ENCODE data around the gene PTPRR.

The PTPRR gene

DNA sequence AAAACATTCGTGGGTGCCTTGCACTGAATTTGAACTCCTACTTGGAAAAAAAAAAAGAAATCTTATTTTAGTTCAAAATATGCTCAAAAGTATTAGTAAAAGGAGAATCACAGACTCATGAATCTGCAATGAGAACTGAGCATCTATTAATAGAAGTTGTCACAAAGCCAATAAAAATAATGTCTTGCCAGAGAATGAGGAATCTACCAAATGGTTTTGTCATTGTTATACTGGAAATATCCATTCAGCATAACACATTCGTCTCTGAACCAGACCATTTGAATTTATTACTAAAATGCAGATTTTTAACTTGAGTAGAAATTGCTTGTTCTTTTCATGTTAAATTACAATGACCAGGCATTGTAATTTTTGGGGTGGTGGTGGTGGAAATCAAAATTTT, 271.7 kb downstream of the PTPRR start:
- DNase-seq (ENCODE audit: low read depth in 3 of 3, low spot score in 1 of 3): no peak

DNA sequence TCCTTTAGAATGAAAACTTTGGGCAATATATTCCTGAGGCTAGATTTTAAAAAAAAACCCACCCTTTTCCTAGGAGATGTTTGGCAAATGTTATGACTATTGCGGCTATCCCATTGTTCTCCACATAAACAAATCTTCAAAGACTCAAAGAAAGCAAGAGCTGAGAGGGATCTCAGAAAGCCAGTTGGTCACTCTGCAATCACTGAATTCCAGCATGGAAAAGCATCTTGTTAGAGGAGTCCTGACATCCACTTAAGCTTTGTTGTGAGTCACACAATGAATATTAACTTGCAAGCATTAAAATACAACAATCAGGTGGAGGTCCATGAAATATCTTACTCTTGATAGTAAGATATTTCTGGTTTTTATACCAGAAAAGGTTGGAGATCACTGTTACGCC, 272.3 kb downstream of the PTPRR start:
- DNase-seq (ENCODE audit: low read depth in 3 of 3, low spot score in 1 of 3): no peak

DNA sequence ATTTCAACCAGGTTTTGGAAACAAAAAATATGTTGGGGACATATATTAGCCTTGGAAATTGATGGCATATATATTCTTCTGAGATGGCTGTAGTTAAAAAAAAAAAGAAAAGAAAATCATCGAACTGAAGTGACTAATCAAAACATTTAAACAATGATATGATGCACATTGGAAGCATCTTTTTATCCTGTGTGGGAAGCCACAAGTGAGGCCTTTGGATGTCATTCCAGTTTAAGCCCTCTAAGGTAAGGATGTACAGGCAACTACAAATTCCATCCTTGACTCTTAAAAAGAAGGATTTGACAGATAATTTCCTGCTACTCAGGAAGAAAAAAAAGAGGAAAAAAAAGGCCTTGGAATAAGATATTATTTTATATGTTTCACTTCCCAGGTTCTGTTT, 273.7 kb downstream of the PTPRR start:
- no peak for DNase-seq (ENCODE audit: low read depth in 3 of 3, low spot score in 1 of 3)

DNA sequence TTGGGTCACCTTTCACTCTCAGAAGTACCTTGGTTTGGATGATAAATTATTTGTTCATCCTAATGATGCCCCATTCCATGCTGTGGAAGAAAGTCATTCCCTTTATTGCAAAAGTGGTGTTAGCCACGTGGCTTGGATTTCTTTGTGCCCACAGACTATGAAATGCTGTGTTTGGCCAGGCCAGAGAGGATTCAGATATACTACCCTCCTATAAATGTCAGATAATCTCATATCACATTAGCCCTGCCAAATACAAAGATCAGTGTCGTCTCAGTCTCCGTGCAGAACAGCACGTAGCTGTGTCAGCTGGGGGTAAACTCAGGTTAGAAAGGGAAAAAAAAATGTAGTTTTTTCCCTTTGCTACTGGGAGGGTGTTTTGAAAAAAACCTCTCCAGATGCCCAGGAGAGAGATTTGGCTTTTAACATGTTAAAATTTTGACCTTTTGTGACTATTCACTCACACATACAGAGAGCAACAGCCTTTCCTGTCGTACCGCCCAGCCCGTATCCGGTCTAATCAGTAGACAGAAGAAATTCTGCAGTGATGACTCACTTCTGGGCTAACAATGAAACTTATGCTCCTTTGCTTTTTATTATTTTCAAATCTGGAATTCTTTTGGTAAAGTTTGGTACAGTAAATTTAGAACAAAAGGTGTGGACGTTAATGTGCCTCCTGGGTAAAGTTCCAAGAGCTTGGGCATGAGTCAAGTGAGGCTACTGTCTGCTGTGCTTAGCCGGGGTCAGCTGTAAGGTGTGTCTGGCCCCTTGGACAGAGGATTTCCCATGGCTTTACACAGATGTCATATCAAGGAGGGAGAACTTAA, 274.8 kb downstream of the PTPRR start:
- DNase-seq (ENCODE audit: low read depth in 3 of 3, low spot score in 1 of 3): no peak

DNA sequence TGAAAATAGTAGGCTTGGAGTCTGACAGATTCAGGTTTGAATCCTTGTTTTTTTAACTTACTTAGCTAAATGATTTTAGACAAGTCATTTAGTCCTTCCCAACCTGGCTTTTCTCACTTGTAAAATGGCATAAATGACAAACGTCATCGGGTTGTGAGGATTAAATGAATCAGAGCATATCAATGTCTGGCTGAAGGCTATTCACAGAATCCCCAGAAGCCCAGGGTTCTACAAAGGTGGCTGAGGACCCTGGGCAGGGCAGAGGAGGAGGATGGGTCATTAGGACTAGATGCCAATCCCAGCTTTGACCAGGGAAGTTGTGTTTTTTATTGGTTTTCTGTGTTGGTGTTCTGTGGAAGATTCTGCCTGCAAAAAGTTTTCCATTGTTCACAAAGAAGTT, 275.7 kb downstream of the PTPRR start:
- DNase-seq (ENCODE audit: low read depth in 3 of 3, low spot score in 1 of 3): no peak

DNA sequence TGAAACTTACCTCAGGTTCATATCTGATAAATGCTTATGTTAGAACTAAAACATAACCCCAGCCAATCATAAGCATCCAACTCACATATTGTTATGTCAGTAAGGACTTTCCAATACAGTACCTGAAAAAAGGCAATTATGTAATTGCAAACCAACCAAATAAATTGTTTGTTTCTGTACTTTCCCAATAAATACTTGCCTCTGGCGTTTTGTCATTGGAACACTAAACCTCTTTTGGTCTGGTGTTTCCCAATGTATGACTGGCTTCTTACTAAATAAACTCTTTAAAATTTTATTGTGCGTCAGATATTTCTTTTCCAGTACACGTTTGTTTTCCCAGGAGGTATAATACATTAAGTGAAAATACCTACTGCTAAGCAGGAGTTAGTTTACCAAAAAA, 276.6 kb downstream of the PTPRR start:
- DNase-seq (ENCODE audit: low read depth in 3 of 3, low spot score in 1 of 3): no peak

DNA sequence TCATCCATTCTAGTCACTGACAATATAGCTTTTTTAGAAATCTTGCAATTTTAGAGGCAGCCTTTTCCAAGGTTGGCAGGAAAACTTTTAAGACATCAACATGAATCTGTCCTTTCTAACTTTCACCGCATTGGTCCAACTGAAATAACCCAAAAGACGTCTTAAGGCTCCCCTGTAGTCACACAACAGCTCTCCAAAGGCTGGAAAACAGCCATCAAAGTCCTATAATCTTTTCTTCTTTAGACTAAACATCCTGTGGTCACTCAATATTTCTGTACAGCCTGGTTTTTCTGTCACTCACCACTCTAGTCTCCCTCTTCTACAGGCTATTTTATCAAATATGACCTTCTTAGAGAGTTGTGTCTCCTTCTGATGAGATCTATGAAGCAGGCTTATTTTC, 278.8 kb downstream of the PTPRR start:
- no peak for DNase-seq (ENCODE audit: low read depth in 3 of 3, low spot score in 1 of 3)

DNA sequence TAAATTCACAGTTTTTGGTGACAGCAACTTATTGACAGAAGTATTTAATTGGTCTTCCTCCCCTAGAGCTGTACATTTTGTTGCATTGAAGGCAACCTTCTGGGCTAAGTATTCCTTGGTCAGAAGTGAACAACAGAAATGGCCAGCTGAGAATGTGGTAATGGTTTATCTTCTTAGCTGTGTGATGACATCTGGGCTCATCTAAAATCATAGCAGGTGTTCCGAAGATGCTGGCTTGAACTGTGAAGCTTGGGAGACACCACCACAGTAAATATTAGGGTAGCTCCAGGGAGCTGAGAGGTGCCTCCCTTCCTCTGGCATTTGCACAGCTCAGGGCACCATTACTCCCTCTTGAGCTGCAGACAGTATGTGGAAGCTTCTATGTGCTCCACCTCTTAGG, 279.6 kb downstream of the PTPRR start:
- DNase-seq (ENCODE audit: low read depth in 3 of 3, low spot score in 1 of 3): no peak

DNA sequence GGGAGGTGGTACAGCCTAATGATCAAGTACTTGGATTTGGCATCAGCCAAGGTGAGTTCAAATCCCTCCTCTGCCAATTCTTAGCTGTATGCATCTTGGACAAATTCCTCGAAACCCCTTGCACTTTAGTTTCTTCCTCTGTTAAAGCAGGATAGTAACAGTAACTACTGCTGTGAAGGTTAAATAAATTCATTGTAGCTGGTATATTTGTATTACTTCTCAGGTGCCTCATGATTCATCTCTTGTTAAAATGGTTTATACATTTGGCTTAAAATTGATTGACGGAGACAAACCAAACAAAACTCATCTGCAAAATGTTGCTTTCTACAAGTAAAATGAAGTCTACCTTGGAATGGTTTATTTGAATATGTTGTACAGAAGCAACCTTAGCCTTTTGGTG, 281.0 kb downstream of the PTPRR start:
- DNase-seq (ENCODE audit: low read depth in 3 of 3, low spot score in 1 of 3): no peak

DNA sequence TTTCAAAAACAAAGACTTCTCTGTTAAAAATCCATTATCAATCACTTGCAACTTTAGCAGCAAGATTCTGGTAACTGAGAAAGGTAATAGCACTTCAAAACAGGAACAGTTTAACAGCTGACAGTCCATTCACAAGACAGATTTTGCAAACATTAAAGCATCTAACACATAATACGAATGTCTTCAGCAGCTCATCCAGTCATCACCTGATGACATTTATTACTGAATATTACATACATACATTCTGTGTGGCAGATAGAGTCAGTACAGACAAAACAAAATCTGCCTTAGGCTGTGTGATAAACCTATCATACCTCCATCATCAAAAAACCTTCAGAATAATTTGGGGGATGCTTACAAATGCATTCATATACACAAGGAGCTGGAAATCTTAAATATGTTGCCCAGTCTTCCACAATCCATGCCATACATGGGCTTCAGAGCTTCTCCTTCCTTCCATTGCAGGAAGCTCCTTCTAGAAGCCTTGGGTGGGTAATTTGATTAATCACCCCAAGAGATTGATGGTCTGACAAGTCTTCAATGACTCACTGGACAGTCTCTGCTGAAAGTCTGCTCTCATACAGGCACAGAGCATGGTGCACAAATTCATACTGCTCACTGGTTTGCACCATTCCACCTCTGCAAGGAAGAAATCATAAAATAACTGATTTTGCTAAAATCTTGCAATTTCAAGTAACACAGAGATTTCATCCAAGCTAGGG, 281.7 kb downstream of the PTPRR start:
- DNase-seq (ENCODE audit: low read depth in 3 of 3, low spot score in 1 of 3): no peak

DNA sequence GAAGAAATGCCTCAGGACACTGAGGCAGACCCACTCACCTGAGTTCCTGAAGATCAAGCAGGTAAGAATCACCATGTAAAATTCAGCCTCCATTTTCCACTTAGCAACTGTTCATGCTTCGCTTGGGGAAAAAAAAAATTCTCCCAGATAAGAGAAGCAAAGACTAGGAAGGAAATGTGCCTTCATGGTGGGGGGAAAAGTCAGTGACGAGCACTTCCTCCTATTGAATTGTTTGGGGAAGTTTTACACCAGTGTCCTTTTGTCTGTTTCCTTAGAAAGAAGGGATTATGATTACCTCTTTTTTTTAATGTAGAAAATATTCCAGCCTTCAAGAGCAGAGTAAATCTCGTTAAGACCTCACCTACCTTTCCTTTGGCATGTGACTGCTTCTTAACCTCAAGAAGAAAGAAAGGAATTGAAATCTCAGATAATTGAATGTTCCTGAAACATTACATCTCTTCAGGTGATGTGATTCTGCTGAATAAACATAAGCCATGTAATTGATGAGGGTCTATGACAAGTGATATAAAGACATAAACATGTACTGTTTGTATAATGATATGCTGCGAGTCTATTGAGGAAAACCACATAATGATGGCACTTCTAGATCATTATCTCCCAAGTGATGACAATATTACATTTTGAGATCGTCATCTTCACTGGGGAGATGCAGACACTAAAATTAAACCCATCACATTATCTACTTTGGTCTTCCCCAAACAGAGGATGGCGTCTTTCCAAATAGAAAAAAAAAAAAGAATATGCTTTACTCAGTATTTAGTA, 283.0 kb downstream of the PTPRR start, which contains the start of gene PTPRB:
Gene PTPRB, minus strand, starts transcription at position 127 of the 783 bp plus-strand sequence. Its CDS starts 34 bp downstream, at position 93.
- DNase-seq (ENCODE audit: low read depth in 3 of 3, low spot score in 1 of 3): no peak

DNA sequence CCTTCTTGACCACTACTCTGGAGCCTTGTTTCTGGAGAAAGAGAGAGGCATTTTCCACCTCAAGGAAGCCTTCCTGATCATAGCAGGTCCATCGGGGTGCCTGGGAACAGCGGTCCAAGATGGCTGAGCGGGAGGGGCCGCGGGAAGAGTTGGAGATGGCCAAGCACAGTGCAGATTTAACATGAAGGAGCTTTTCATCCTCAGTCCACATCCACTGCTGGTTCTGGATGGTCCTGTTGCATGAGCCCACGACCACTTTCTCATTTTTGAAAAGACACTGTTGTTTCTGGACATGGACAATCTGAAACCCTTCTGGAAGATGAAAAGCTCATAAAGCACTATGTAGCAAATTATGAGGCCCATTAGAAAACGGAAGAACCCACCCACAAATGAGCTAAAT, 284.8 kb downstream of the PTPRR start:
- no peak for DNase-seq (ENCODE audit: low read depth in 3 of 3, low spot score in 1 of 3)

DNA sequence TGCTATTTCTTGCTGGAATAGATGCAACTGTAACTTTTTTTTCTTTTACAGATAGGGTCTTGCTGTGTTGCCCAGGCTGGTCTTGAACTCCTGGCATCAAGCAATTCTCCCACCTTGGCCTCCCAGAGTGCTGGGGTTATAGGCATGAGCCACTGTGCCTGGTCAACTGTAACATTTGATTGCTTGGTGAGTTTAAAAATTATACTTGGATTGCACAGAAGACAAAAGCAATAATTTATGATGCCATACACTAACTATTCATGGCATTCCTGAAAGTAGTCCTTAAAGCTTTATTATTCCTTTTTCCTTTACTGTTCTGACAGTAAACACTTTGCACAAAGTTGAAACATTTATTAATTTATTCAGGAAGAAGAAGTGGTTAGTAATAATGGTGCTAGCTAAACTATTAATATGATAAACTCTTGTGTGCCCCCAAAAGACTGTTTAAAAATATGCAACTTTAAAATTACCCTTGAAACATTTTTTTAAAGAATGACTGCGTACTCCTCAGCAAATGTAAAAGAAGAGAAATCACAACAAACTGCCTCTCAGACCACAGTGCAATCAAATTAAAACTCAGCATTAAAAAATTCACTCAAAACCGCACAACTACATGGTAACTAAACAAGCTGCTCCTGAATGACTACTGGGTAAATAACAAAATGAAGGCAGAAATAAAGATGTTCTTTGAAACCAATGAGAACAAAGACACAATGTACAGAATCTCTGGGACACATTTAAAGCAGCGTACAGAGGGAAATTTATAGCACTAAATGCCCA, 291.6 kb downstream of the PTPRR start:
- no peak for DNase-seq (ENCODE audit: low read depth in 3 of 3, low spot score in 1 of 3)

DNA sequence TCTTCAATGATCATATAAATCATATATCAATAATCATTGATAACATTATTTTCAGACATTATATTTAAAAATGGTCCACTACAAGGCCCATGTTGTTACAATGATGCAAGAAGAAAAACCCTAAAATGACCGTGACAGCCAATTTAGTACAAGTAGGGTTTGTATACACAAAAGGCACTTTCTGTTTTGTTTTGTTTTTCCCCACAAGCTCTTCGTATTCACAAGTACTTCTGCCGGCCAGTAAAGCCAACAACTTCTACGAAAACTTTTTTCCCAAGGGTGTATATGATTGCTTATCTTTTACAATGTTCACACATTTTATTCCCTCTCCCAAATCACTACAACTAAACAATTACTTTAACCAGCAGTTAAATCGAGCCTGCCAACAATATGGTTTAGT, 292.9 kb downstream of the PTPRR start:
- no peak for DNase-seq (ENCODE audit: low read depth in 3 of 3, low spot score in 1 of 3)

DNA sequence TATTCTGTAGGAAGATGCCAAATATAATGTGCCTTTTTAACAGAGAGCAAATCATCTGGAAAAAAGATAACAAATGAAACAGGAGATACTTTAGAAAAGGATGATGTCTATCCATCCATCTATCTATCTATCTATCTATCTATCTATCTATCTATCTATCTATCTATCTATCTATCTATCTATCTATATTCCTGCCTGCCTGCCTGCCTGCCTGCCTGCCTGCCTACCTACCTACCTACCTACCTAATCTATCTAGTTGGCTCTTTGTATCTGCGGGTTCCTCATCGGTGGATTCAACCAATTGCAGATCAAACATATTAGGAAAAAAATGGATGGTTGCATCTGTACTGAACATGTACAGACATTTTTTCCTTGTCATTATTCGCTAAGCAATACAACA, 294.4 kb downstream of the PTPRR start:
- no peak for DNase-seq (ENCODE audit: low read depth in 3 of 3, low spot score in 1 of 3)

DNA sequence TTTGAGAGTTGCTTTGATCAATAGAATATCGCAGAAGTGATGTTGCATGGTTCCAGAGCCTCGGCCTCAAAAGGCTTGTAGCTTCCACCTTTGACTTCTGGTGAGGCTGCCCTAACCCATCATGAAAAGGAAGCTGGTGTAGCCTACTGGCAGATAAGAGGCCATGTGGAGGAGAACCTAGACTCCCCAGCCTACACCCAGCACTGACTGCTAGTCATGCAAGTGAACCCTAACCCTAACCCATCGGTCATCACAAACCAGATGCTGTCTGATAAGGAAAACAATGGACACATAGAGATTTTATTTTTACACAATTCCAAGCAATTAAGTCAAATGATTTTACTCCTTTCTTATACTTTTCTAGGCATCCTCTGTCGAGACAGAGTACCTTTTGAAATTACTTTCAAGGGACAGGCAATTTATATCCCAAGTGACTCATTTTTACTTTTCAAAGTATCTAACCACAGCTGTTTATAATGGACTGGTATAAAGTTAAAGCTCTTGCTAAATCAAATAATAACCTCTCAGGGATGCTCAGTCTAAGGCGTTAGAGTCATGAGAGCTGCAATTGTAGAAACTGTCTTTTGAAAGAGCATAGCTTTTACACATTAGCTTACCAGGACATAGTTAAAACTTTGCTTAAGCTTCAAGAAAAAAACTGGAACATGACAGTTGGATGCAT, 300.9 kb downstream of the PTPRR start:
- DNase-seq (ENCODE audit: low read depth in 3 of 3, low spot score in 1 of 3): no peak

DNA sequence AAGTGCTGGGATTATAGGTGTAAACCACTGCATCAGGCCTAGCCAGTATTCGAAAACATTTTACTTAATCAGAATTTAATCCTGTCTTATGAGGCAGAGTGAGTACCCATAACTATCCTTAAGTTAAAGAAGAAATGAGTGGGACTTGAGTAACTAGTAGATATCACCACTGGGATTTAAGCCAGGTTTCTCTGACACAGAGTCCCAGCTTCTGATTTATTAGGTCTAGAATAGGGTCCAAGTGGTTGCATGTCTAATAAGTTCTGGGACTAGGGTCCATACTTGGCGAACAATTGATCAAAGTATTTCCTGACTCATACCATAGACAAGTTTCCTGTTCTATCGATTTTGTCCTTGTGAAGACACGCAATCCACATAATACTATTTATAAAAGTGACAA, 302.2 kb downstream of the PTPRR start:
- DNase-seq (ENCODE audit: low read depth in 3 of 3, low spot score in 1 of 3): no peak

DNA sequence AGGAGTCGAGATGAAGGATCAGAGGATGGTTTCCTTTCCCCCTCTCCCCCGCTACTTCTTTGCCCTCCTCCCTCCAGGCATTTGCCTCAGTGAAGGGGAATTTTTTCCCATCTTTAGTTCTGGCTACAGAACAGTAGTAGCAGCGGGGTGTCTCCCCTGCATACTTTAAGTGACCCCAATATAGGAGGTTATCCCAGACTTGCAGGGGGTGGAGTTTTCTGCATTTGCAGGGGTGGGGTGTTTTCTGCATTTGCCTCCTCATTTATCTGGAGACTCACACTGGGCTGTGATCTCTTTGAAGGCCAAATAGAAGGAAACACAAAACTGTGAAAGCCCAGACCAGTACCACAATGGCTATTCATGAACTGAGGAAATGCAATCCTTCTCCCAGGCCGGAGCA, 303.1 kb downstream of the PTPRR start:
- no peak for DNase-seq (ENCODE audit: low read depth in 3 of 3, low spot score in 1 of 3)

DNA sequence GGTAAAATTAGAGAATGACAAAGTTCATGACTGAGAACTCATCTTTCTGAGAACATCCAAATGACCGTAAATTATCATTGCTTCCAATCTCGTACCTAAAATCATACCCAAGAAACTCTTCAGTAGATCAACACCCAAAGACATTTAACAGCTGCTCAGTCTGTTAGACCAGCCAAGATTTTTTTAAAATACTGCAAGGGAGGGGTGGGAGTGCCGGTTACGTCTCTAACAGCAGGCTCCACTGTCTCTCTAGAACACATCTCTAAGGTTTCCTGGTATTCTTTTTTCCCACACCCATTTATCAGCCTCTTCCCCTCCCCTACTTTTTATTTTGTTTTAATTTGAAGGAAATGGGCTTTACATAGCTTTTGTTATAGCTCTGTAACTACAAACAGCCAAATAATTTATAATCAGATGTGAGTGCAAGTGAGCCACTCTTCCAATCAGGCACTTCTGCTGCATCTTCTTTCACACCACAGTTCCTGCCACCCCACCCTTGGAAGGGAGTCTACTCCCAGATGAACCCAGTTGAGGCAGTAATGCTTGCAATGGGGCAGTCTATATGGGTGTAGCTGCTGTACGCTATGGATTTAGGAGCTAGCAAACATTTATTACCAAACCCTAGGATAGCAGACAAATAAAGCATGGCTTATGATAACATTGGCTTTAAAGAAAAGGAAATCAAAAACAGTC, 305.2 kb downstream of the PTPRR start:
- DNase-seq (ENCODE audit: low read depth in 3 of 3, low spot score in 1 of 3): no peak
